Erythroblast (primary cell): ENCODE results near the gene ENHO.

Source experiments
- DNase-seq, 2 experiments: peaks; one replicate each; lab custom pipeline; 2025; lab: John Stamatoyannopoulos, UW
- GATA1 ChIP-seq: IDR thresholded peaks from 2 replicates; pipeline ENCODE4 v1.6.1; 2011; ENCODE audit warnings: low read depth, mild to moderate bottlenecking, control low read depth, low read length, moderate library complexity
- POLR2A ChIP-seq: IDR thresholded peaks from 2 replicates; pipeline ENCODE4 v1.6.1; 2011; ENCODE audit warnings: mild to moderate bottlenecking, low read length

The ENHO gene

GRCh38 chr9:34559624-34560455, 37.0 kb upstream of the ENHO start:
- no peak for DNase-seq

GRCh38 chr9:34558919-34559623, 36.3 kb upstream of the ENHO start:
- no peak for DNase-seq
- TF ChIP-seq POLR2A (no peak), GATA1 (no peak)

More at GRCh38 chr9:34559624-34560455, 37.0 kb upstream of the ENHO start:
- no peak for TF ChIP-seq POLR2A
- TF ChIP-seq GATA1: no peak

GRCh38 chr9:34558364-34558763, 35.6 kb upstream of the ENHO start:
- DNase-seq: no peak
- TF ChIP-seq POLR2A: no peak
- TF ChIP-seq GATA1: no peak

- TF ChIP-seq GATA1 (no peak), POLR2A (no peak)
- DNase-seq: no peak
These were observed 34.9 kb upstream of the ENHO start for GRCh38 chr9:34557426-34558321.

GRCh38 chr9:34556949-34557348, 34.2 kb upstream of the ENHO start:
- DNase-seq: no peak
- TF ChIP-seq POLR2A (no peak), GATA1 (no peak)

- TF ChIP-seq POLR2A (no peak), GATA1 (no peak)
These were observed 33.2 kb upstream of the ENHO start for GRCh38 chr9:34555936-34556525.

GRCh38 chr9:34555500-34555899, 32.7 kb upstream of the ENHO start:
- no peak for DNase-seq
- TF ChIP-seq GATA1 (no peak), POLR2A (no peak)

More at GRCh38 chr9:34555936-34556525, 33.2 kb upstream of the ENHO start:
- DNase-seq: no peak

GRCh38 chr9:34555002-34555348, 32.2 kb upstream of the ENHO start:
- TF ChIP-seq GATA1: no peak
- TF ChIP-seq POLR2A: no peak
- DNase-seq: no peak

- no peak for DNase-seq
- TF ChIP-seq GATA1 (no peak), POLR2A (no peak)
These were observed 31.6 kb upstream of the ENHO start for GRCh38 chr9:34554211-34555001.

- DNase-seq: no peak
These were observed 30.8 kb upstream of the ENHO start for GRCh38 chr9:34553511-34554021.

GRCh38 chr9:34552986-34553385, 30.2 kb upstream of the ENHO start:
- TF ChIP-seq GATA1: no peak
- no peak for TF ChIP-seq POLR2A
- no peak for DNase-seq

More at GRCh38 chr9:34553511-34554021, 30.8 kb upstream of the ENHO start:
- TF ChIP-seq POLR2A: no peak
- TF ChIP-seq GATA1: no peak

GRCh38 chr9:34552606-34552981, 29.8 kb upstream of the ENHO start:
- TF ChIP-seq GATA1 (no peak), POLR2A (no peak)
- no peak for DNase-seq
